Hepatocyte (in vitro differentiated cells): Measurements from ENCODE around the gene RAP1B.

Experiments used
- CTCF ChIP-seq: fragments of 200-600 bp; sonication (generic); IDR thresholded peaks from 2 replicates; pipeline ENCODE4 v1.5.1; 2016; ENCODE audit warnings: antibody characterized with exemption, mild to moderate bottlenecking; ENCODE audit not compliant: poor library complexity
- EZH2 ChIP-seq: fragments of 200-600 bp; sonication (generic); IDR thresholded peaks from 2 replicates; pipeline ENCODE4 v1.6.1; 2016; ENCODE audit warnings: antibody characterized with exemption, mild to moderate bottlenecking, borderline replicate concordance
- EZH2phosphoT487 ChIP-seq: fragments of 200-600 bp; sonication (generic); IDR thresholded peaks from one replicate; pipeline ENCODE4 v1.6.1; 2018; ENCODE audit warnings: antibody characterized with exemption, mild to moderate bottlenecking, low read depth, moderate library complexity; ENCODE audit not compliant: unreplicated experiment, severe bottlenecking

GRCh38 chr12:68591734-68592418, 18.8 kb upstream of the RAP1B start:
- TF ChIP-seq CTCF (no peak), EZH2 (no peak), EZH2phosphoT487 (no peak)
